MM.1S (cell line): ENCODE data around the gene GYS1.

ENCODE experiments used
- DNase-seq: peaks from one replicate; pipeline ENCODE4 v3.0.0-alpha.2; 2015
- H2AFZ ChIP-seq: fragments of 300-600 bp; sonication (generic); 2 replicates; pipeline ENCODE4 v1.6.0; 2016; ENCODE audit warnings: antibody characterized with exemption, low read length
- H3F3A ChIP-seq: fragments of 300-600 bp; sonication (generic); 2 replicates; pipeline ENCODE4 v1.6.1; 2016; ENCODE audit warnings: mild to moderate bottlenecking, antibody characterized with exemption, low read length, moderate library complexity, mixed read lengths; ENCODE audit not compliant: insufficient read depth
- H3K27ac ChIP-seq: fragments of 300-600 bp; sonication (generic); 2 replicates; pipeline ENCODE4 v1.5.1; 2016; ENCODE audit warnings: mild to moderate bottlenecking, low read length
- H3K27me3 ChIP-seq: fragments of 300-600 bp; sonication (generic); replicated peaks from 2 replicates; pipeline ENCODE4 v1.6.0; 2016; ENCODE audit warnings: low read length; ENCODE audit not compliant: insufficient read depth
- H3K36me3 ChIP-seq: fragments of 300-600 bp; sonication (generic); replicated peaks from 2 replicates; pipeline ENCODE4 v1.6.1; 2016; ENCODE audit warnings: mild to moderate bottlenecking, low read length, mixed read lengths; ENCODE audit not compliant: insufficient read depth
- H3K4me1 ChIP-seq: fragments of 300-600 bp; sonication (generic); 2 replicates; pipeline ENCODE4 v1.6.1; 2016; ENCODE audit warnings: low read length, mixed read lengths
- H3K4me2 ChIP-seq: fragments of 300-600 bp; sonication (generic); 2 replicates; pipeline ENCODE4 v1.6.0; 2016; ENCODE audit warnings: low read depth, low read length
- H3K4me3 ChIP-seq: fragments of 300-600 bp; sonication (generic); 2 replicates; pipeline ENCODE4 v1.5.1; 2016; ENCODE audit warnings: low read length, mixed read lengths
- H3K79me2 ChIP-seq: fragments of 300-600 bp; sonication (generic); 2 replicates; pipeline ENCODE4 v1.6.1; 2016; ENCODE audit warnings: mixed run types, low read length, mixed read lengths
- H3K9ac ChIP-seq: fragments of 300-600 bp; sonication (generic); 2 replicates; pipeline ENCODE4 v1.6.1; 2016; ENCODE audit warnings: low read length, mixed read lengths
- H3K9me2 ChIP-seq: fragments of 300-600 bp; sonication (generic); replicated peaks from 2 replicates; pipeline ENCODE4 v1.6.1; 2016; ENCODE audit warnings: mild to moderate bottlenecking, low read length, mixed read lengths; ENCODE audit not compliant: insufficient read depth
- H3K9me3 ChIP-seq: fragments of 300-600 bp; sonication (generic); replicated peaks from 2 replicates; pipeline ENCODE4 v1.6.1; 2016; ENCODE audit warnings: mild to moderate bottlenecking, low read length, mixed read lengths; ENCODE audit not compliant: insufficient read depth
- H4K20me1 ChIP-seq: fragments of 300-600 bp; sonication (generic); 2 replicates; pipeline ENCODE4 v1.6.1; 2016; ENCODE audit warnings: mild to moderate bottlenecking, low read length, moderate library complexity, mixed read lengths; ENCODE audit not compliant: insufficient read depth
- EZH2 ChIP-seq: fragments of 300-600 bp; sonication (generic); optimal IDR thresholded peaks from 2 replicates; pipeline ENCODE3; 2017; ENCODE audit warnings: low read depth, mild to moderate bottlenecking, antibody characterized with exemption, low read length, mixed read lengths
- EZH2phosphoT487 ChIP-seq: fragments of 300-600 bp; sonication (generic); IDR thresholded peaks from 2 replicates; pipeline ENCODE4 v1.6.1; 2018; ENCODE audit warnings: antibody characterized with exemption, low read length
- TF ChIP-seq, protein P1 (sequence below): fragments of 300-600 bp; sonication (generic); IDR thresholded peaks from 2 replicates; pipeline ENCODE4 v1.5.1; 2016; ENCODE audit warnings: antibody characterized with exemption, low read length, mixed read lengths

GYS1 gene

DNA sequence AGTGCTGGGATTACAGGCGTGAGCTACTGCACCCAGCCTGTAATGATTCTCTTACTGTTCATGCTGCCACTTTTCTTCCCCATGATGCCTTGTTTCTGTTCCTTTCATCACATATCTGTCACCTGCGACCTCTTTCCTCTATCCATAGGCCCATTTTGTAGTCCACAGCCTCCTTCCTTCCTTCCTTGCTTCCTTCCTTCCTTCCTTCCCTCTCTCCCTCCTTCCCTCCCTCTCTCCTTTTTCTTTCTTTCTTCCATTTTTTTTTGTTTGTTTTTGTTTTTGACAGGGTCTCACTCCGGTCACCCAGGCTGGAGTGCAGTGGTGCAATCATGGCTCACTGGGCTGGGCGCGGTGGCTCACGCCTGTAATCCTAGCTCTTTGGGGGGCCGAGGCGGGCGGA, 4.2 kb downstream of the GYS1 start:
- TF ChIP-seq EZH2phosphoT487, result no peak
- no peak for TF ChIP-seq EZH2
- TF ChIP-seq, protein P1, sequence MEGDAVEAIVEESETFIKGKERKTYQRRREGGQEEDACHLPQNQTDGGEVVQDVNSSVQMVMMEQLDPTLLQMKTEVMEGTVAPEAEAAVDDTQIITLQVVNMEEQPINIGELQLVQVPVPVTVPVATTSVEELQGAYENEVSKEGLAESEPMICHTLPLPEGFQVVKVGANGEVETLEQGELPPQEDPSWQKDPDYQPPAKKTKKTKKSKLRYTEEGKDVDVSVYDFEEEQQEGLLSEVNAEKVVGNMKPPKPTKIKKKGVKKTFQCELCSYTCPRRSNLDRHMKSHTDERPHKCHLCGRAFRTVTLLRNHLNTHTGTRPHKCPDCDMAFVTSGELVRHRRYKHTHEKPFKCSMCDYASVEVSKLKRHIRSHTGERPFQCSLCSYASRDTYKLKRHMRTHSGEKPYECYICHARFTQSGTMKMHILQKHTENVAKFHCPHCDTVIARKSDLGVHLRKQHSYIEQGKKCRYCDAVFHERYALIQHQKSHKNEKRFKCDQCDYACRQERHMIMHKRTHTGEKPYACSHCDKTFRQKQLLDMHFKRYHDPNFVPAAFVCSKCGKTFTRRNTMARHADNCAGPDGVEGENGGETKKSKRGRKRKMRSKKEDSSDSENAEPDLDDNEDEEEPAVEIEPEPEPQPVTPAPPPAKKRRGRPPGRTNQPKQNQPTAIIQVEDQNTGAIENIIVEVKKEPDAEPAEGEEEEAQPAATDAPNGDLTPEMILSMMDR, result no peak
- Histone ChIP-seq H3K4me3 (no peak overlapping the region), H3K9me3 (no peaks in the 10 kb centered on the region), H3K36me3 (no peaks in the 10 kb centered on the region), H3F3A (no peaks in the 10 kb centered on the region), H3K27ac (no peak overlapping the region), H3K79me2 (peaks cover 32% of the 10 kb centered on the region), H3K27me3 (no peaks in the 10 kb centered on the region), H4K20me1 (no peaks in the 10 kb centered on the region), H3K9ac (no peak overlapping the region), H3K4me2 (no peak overlapping the region), H3K4me1 (peaks cover 6% of the 10 kb centered on the region), H2AFZ (no peak overlapping the region), H3K9me2 (no peaks in the 10 kb centered on the region)
- no peak for DNase-seq

DNA sequence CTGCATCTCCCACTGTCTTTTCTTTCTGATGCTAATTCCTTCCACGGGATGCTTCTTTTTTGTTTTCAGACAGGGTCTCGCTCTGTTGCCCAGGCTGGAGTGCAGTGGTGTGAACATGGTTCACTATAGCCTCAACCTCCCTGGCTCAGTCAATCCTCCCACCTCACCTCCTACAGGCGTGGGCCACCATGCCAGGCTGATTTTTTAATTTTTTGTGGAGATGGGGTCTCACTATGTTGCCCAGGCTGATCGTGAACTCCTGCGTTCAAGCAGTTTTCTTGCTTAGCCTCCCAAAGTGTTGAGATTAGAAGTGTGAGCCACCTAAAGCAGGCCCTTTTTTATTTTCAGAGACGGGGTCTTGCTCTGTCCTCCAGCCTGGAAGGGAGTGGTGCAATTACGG, 4.8 kb downstream of the GYS1 start:
- Histone ChIP-seq H3K9me2 (no peaks in the 10 kb centered on the region), H3K36me3 (no peaks in the 10 kb centered on the region), H3K4me1 (peaks cover 6% of the 10 kb centered on the region), H3F3A (no peaks in the 10 kb centered on the region), H3K27ac (no peak overlapping the region), H3K4me3 (no peak overlapping the region), H3K9ac (no peak overlapping the region), H2AFZ (no peak overlapping the region), H4K20me1 (no peaks in the 10 kb centered on the region), H3K9me3 (no peaks in the 10 kb centered on the region), H3K4me2 (no peak overlapping the region), H3K27me3 (no peaks in the 10 kb centered on the region), H3K79me2 (peaks cover 30% of the 10 kb centered on the region)
- no peak for DNase-seq
- TF ChIP-seq, protein P1, result no peak
- TF ChIP-seq EZH2 (no peak), EZH2phosphoT487 (no peak)

DNA sequence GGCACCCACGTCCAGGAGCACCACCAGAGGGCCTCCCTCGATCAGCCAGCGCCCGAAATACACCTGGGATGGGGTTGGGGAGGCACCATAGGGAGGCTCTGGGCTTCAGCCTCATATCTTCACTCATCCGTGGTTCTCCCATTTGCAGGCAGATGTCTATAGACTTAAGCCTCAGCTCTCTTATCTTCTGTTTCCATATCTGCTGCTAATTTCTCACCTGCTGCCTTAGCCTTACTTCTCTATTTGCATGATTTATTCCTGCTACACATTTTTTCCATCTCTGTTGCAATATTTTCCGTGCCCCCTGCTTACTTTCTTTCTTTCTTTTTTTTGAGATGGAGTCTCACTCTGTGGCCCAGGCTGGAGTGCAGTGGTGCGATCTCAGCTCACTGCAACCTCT, 5.8 kb downstream of the GYS1 start:
- peaks cover 22% of the 10 kb centered on the region for H3K79me2 ChIP-seq
- H3F3A ChIP-seq, result no peaks in the 10 kb centered on the region
- no peak for DNase-seq
- no peaks in the 10 kb centered on the region for H3K27me3 ChIP-seq
- no peak overlapping the region for H3K27ac ChIP-seq
- H4K20me1 ChIP-seq, result no peaks in the 10 kb centered on the region
- no peaks in the 10 kb centered on the region for H3K9me3 ChIP-seq
- H3K4me1 ChIP-seq, result peaks cover 6% of the 10 kb centered on the region
- H3K4me2 ChIP-seq, result no peak overlapping the region
- TF ChIP-seq, protein P1, result no peak
- no peak for TF ChIP-seq EZH2phosphoT487
- no peak for TF ChIP-seq EZH2
- H3K36me3 ChIP-seq, result no peaks in the 10 kb centered on the region
- H3K9ac ChIP-seq, result no peak overlapping the region
- no peaks in the 10 kb centered on the region for H3K9me2 ChIP-seq
- H3K4me3 ChIP-seq, result no peak overlapping the region
- no peak overlapping the region for H2AFZ ChIP-seq
